Measurements from ENCODE around the gene C11orf58.

The C11orf58 gene

DNA sequence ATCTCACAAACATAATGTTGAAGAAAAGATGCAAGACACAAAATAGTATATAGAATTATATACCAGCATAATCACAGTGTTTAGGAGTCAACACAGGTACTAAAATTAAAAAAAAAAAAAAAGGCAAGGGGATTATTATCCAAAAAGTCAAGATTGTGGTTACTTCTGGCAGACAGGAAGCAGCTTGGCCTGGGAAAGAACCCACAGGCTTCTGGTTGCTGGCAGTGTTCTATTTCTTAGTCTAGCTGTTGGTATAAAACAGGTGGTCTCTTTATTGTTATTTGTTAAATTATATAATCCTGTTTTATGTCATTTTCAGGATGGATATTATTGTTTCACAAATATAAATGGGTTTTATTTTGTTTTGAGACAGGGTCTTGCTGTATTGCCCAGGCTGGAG is 54.0 kb downstream of the C11orf58 start:
- no peaks in the 10 kb centered on the region for H3K79me2 ChIP-seq (ENCODE audit: low read length)
- H3K4me3 ChIP-seq (ENCODE audit: low read length): no peak overlapping the region
- TF ChIP-seq EZH2phosphoT487 (IDR thresholded peaks at IDR 0.05; ENCODE audit: low read depth): no peak
- TF ChIP-seq, protein P1, sequence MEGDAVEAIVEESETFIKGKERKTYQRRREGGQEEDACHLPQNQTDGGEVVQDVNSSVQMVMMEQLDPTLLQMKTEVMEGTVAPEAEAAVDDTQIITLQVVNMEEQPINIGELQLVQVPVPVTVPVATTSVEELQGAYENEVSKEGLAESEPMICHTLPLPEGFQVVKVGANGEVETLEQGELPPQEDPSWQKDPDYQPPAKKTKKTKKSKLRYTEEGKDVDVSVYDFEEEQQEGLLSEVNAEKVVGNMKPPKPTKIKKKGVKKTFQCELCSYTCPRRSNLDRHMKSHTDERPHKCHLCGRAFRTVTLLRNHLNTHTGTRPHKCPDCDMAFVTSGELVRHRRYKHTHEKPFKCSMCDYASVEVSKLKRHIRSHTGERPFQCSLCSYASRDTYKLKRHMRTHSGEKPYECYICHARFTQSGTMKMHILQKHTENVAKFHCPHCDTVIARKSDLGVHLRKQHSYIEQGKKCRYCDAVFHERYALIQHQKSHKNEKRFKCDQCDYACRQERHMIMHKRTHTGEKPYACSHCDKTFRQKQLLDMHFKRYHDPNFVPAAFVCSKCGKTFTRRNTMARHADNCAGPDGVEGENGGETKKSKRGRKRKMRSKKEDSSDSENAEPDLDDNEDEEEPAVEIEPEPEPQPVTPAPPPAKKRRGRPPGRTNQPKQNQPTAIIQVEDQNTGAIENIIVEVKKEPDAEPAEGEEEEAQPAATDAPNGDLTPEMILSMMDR (IDR thresholded peaks at IDR 0.05; ENCODE audit: low read depth, low read length): no peak
- no peaks in the 10 kb centered on the region for H3K36me3 ChIP-seq (replicated peaks; ENCODE audit: low read depth, low read length)
- H3K27ac ChIP-seq (ENCODE audit: low read length): no peak overlapping the region
- no peak overlapping the region for H3K4me2 ChIP-seq (ENCODE audit: low read length)
- no peak overlapping the region for H2AFZ ChIP-seq (ENCODE audit: low read depth, low read length)
- no peaks in the 10 kb centered on the region for H3K9me3 ChIP-seq (ENCODE audit: insufficient read depth, low read length)
- no peaks in the 10 kb centered on the region for H3K27me3 ChIP-seq (ENCODE audit: low read depth, low read length)
- no peaks in the 10 kb centered on the region for H4K20me1 ChIP-seq (ENCODE audit: insufficient read depth, low read length)
- no peaks in the 10 kb centered on the region for H3K4me1 ChIP-seq (ENCODE audit: low read length)
- no peak overlapping the region for H3K9ac ChIP-seq (ENCODE audit: low read length)

GRCh38 chr11:16793009-16793408 is 54.6 kb downstream of the C11orf58 start:
- Histone ChIP-seq H3K27me3 (ENCODE audit: low read depth, low read length) (no peaks in the 10 kb centered on the region), H3K9ac (ENCODE audit: low read length) (no peak overlapping the region), H3K4me1 (ENCODE audit: low read length) (no peaks in the 10 kb centered on the region), H3K9me3 (ENCODE audit: insufficient read depth, low read length) (no peaks in the 10 kb centered on the region), H3K27ac (ENCODE audit: low read length) (no peak overlapping the region), H3K36me3 (replicated peaks; ENCODE audit: low read depth, low read length) (no peaks in the 10 kb centered on the region), H4K20me1 (ENCODE audit: insufficient read depth, low read length) (no peaks in the 10 kb centered on the region), H2AFZ (ENCODE audit: low read depth, low read length) (no peak overlapping the region), H3K4me2 (ENCODE audit: low read length) (no peak overlapping the region), H3K79me2 (ENCODE audit: low read length) (no peaks in the 10 kb centered on the region), H3K4me3 (ENCODE audit: low read length) (no peak overlapping the region)
- TF ChIP-seq, protein P1 (IDR thresholded peaks at IDR 0.05; ENCODE audit: low read depth, low read length): no peak
- no peak for TF ChIP-seq EZH2phosphoT487 (IDR thresholded peaks at IDR 0.05; ENCODE audit: low read depth)

DNA sequence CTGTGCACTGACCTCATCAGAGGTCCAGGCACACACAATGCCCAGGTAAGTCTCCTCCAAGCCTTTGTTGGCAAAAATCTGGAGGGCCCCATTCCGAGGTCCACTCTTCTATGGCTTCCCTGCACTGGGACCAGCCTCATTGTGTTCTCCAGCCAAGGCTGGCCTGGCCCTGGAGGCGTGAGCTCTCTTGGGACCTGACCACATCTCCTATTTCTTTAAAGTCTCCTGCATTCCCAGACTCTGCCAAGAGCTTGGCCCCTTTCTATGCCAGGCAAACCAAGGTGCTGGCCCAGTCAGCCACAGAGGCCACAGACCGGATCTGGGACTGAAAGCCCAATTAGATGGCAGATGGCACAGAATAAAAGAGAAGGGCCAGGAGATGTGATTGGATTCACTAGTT is 55.1 kb downstream of the C11orf58 start:
- H2AFZ ChIP-seq (ENCODE audit: low read depth, low read length): no peak overlapping the region
- H3K36me3 ChIP-seq (replicated peaks; ENCODE audit: low read depth, low read length): no peaks in the 10 kb centered on the region
- H3K4me1 ChIP-seq (ENCODE audit: low read length): no peaks in the 10 kb centered on the region
- no peak overlapping the region for H3K4me2 ChIP-seq (ENCODE audit: low read length)
- no peak for TF ChIP-seq EZH2phosphoT487 (IDR thresholded peaks at IDR 0.05; ENCODE audit: low read depth)
- TF ChIP-seq, protein P1 (IDR thresholded peaks at IDR 0.05; ENCODE audit: low read depth, low read length): no peak
- no peak overlapping the region for H3K4me3 ChIP-seq (ENCODE audit: low read length)
- no peaks in the 10 kb centered on the region for H3K79me2 ChIP-seq (ENCODE audit: low read length)
- no peak overlapping the region for H3K9ac ChIP-seq (ENCODE audit: low read length)
- no peaks in the 10 kb centered on the region for H3K27me3 ChIP-seq (ENCODE audit: low read depth, low read length)
- H4K20me1 ChIP-seq (ENCODE audit: insufficient read depth, low read length): no peaks in the 10 kb centered on the region
- no peak overlapping the region for H3K27ac ChIP-seq (ENCODE audit: low read length)
- no peaks in the 10 kb centered on the region for H3K9me3 ChIP-seq (ENCODE audit: insufficient read depth, low read length)

- Histone ChIP-seq H3K79me2 (ENCODE audit: low read length) (no peaks in the 10 kb centered on the region), H3K27ac (ENCODE audit: low read length) (no peak overlapping the region), H3K9me3 (ENCODE audit: insufficient read depth, low read length) (no peaks in the 10 kb centered on the region), H3K36me3 (replicated peaks; ENCODE audit: low read depth, low read length) (no peaks in the 10 kb centered on the region), H3K4me1 (ENCODE audit: low read length) (no peaks in the 10 kb centered on the region), H3K27me3 (ENCODE audit: low read depth, low read length) (no peaks in the 10 kb centered on the region), H4K20me1 (ENCODE audit: insufficient read depth, low read length) (no peaks in the 10 kb centered on the region), H3K4me3 (ENCODE audit: low read length) (no peak overlapping the region), H3K9ac (ENCODE audit: low read length) (no peak overlapping the region), H2AFZ (ENCODE audit: low read depth, low read length) (no peak overlapping the region), H3K4me2 (ENCODE audit: low read length) (no peak overlapping the region)
- TF ChIP-seq, protein P1 (IDR thresholded peaks at IDR 0.05; ENCODE audit: low read depth, low read length): no peak
- no peak for TF ChIP-seq EZH2phosphoT487 (IDR thresholded peaks at IDR 0.05; ENCODE audit: low read depth)
Measured at GRCh38 chr11:16794047-16794818, 55.8 kb downstream of the C11orf58 start.
